Heart left ventricle (tissue), 16 donors: ENCODE measurements around the gene DDRGK1. TPM values are rescaled to one million over a fixed set of nuclear protein-coding genes. Genes with fewer than 3 reads are reported as not detected.

Source experiments
- ATAC-seq, 4 donors: fragments of 200-7000 bp; cut with Tn5 transposase; one replicate each; pipeline ENCODE4 v1.9.1; 2020 to 2022; ENCODE audit warnings: moderate library complexity in 4 of 4, mild to moderate bottlenecking in 3 of 4, moderate number of reproducible peaks in 1 of 4
- DNase-seq, 5 donors: peaks; one replicate each; pipeline ENCODE4 v3.0.0-alpha.2; 2020
- H3K27ac ChIP-seq, 12 donors: fragments of 200-600 bp; sonication (generic) in 4 of 12; one replicate each; pipeline versions ENCODE4 v1.5.0 to v1.8.0; 2016 to 2022; ENCODE audit warnings: mild to moderate bottlenecking in 2 of 12
- H3K27me3 ChIP-seq, 9 donors: fragments of 200-600 bp; sonication (generic) in 2 of 9; one replicate each; pipeline versions ENCODE4 v1.5.1 to v1.8.0; 2016 to 2022; ENCODE audit warnings: mild to moderate bottlenecking in 3 of 9
- H3K36me3 ChIP-seq, 9 donors: fragments of 200-600 bp; sonication (generic) in 2 of 9; one replicate each; pipeline versions ENCODE4 v1.5.0 to v1.8.0; 2018 to 2022; ENCODE audit warnings: mild to moderate bottlenecking in 2 of 9
- H3K4me1 ChIP-seq, 12 donors: fragments of 200-600 bp; sonication (generic) in 4 of 12; one replicate each; pipeline versions ENCODE4 v1.5.0 to v1.8.0; 2016 to 2022; ENCODE audit warnings: mild to moderate bottlenecking in 3 of 12
- H3K4me3 ChIP-seq, 12 donors: fragments of 200-600 bp; sonication (generic) in 4 of 12; one replicate each; pipeline versions ENCODE4 v1.5.0 to v1.8.0; 2017 to 2022; ENCODE audit warnings: mild to moderate bottlenecking in 9 of 12, moderate library complexity in 4 of 12
- H3K9me3 ChIP-seq, 12 donors: fragments of 200-600 bp; sonication (generic) in 4 of 12; one replicate each; pipeline versions ENCODE4 v1.5.0 to v1.8.0; 2016 to 2022; ENCODE audit warnings: mild to moderate bottlenecking in 1 of 12
- POLR2A ChIP-seq, 2 donors: fragments of 450-650 bp; IDR thresholded peaks; one replicate each; pipeline ENCODE4 v1.6.1; 2017; ENCODE audit warnings: antibody characterized with exemption in 2 of 2, mild to moderate bottlenecking in 2 of 2, moderate library complexity in 2 of 2
- WGBS, 4 donors: extraction: QIAGEN DNeasy Blood & Tissue Kit in 2 of 4; methylation state at CpG; one replicate each; pipeline versions ENCODE4 v1.1.5 to v1.1.7; 2013 to 2018; 5-methylcytosine and 5-hydroxymethylcytosine counted together
- intact Hi-C, 10 donors: fragments of 100-400 bp; cut with DNase I; formaldehyde crosslinking; loops; one replicate each; pipeline versions ENCODE4 v1.11.1 to v1.14.2; 2022
- polyA plus RNA-seq, 2 donors: library from polyadenylated mRNA; stranded (reverse); fragments of 200-250 nt; gene quantifications; one replicate each; pipeline ENCODE4 v1.2.3, GENCODE V29; 2013
- total RNA-seq, 9 donors: library from RNA; depleted of rRNA in 2 of 9; stranded (reverse); fragments of >200 nt in 2 of 9; fragmentation: NEBNext Ultra II Directional in 3 of 9; extraction: Animal tissue kit (Norgen Biotek cat#: 25700) in 3 of 9; gene quantifications; one replicate each; pipeline versions ENCODE4 v1.1.0 to v1.2.4, GENCODE V29; 2016 to 2023
- TF ChIP-seq, protein P1 (sequence below), 12 donors: fragments of 200-600 bp; sonication (generic) in 4 of 12; IDR thresholded peaks; one replicate each; pipeline versions ENCODE4 v1.5.0 to v1.8.0; 2018 to 2022; ENCODE audit warnings: antibody characterized with exemption in 12 of 12, mild to moderate bottlenecking in 5 of 12
- donor health status: ischemic (EF 13 %, LVEDD 7.1; RV severe dilation, severe dysfunction).
- donor health status: healthy with polysubstance abuse.
- donor health status: DM: no; HTN: yes; CAD: no.
- donor health status: DM: no; HTN: no; CAD: no.
- donor health status: ischemic (EF 25% LVEDD 6.9; RV normal size, moderate dysfunction).
- donor health status: ischemic (EF 25% LVEDD 5.7; RV mildly dilated, moderate dysfunction).
- donor health status: healthy.
- donor health status: DM: yes; HTN: yes; CAD: no.
- donor health status: ischemic (EF 35%, LVEDD 5.7; RV mildly dilated, moderate dysfunction).
- donor health status: nonischemic (EF 11% LVEDD 7.7; RV severe dilation, severe dysfunction).
- donor health status: DM: yes; HTN: yes; CAD: no.
- donor health status: PGD.
- donor health status: ischemic (EF 29% LVEDD 5.4; RV normal size, mild dysfunction).
- donor health status: nonischemic (EF 23%, LVEDD 6.1; RV moderate dilation, normal function).

The DDRGK1 gene
- total and polyA plus RNA-seq, 11 donors: 25.1 to 78.3 (median 35.5) TPM

- intact Hi-C loops: loop anchor here in 1 of 10 donors (10.0 kb wide), 1 partner anchor 149 kb away; no protein-coding TSS in a partner anchor
- peaks cover 0 to 19% (median 10%) of the 10 kb centered on the region in 12 donors for H3K4me1 ChIP-seq
Observed at GRCh38 chr20:3203315-3204123, 963 bp downstream of the DDRGK1 start.

GRCh38 chr20:3202965-3203314 is 1.5 kb downstream of the DDRGK1 start:
- intact Hi-C loops: loop anchor here in 1 of 10 donors (10.0 kb wide), 1 partner anchor 148 kb away; no protein-coding TSS in a partner anchor
- TF ChIP-seq, protein P1, sequence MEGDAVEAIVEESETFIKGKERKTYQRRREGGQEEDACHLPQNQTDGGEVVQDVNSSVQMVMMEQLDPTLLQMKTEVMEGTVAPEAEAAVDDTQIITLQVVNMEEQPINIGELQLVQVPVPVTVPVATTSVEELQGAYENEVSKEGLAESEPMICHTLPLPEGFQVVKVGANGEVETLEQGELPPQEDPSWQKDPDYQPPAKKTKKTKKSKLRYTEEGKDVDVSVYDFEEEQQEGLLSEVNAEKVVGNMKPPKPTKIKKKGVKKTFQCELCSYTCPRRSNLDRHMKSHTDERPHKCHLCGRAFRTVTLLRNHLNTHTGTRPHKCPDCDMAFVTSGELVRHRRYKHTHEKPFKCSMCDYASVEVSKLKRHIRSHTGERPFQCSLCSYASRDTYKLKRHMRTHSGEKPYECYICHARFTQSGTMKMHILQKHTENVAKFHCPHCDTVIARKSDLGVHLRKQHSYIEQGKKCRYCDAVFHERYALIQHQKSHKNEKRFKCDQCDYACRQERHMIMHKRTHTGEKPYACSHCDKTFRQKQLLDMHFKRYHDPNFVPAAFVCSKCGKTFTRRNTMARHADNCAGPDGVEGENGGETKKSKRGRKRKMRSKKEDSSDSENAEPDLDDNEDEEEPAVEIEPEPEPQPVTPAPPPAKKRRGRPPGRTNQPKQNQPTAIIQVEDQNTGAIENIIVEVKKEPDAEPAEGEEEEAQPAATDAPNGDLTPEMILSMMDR (IDR thresholded peaks at IDR 0.05): no peak
- TF ChIP-seq POLR2A (IDR thresholded peaks at IDR 0.05): no peak
- DNase-seq (no peak), ATAC-seq (no peak)
- Histone ChIP-seq H3K36me3 (peaks cover 0 to 47% (median 33%) of the 10 kb centered on the region in 9 donors), H3K4me3 (peak overlapping the region in 11 of 12 donors; percentile 53 to 97 (median 81)), H3K4me1 (peaks cover 0 to 16% (median 9%) of the 10 kb centered on the region in 12 donors), H3K27me3 (no peaks in the 10 kb centered on the region), H3K9me3 (no peaks in the 10 kb centered on the region), H3K27ac (peak overlapping the region in 6 of 12 donors; percentile 83 to 91 (median 85))
- WGBS, 4 donors: 62 to 71% (median 69%) methylated on average over 6 to 9 of the region's 9 CpGs

More at GRCh38 chr20:3203315-3204123, 963 bp downstream of the DDRGK1 start:
- peak; percentile 8 to 41 (median 14) for ATAC-seq
- H3K27me3 ChIP-seq: no peaks in the 10 kb centered on the region
- TF ChIP-seq POLR2A (IDR thresholded peaks at IDR 0.05): no peak
- TF ChIP-seq, protein P1 (IDR thresholded peaks at IDR 0.05): no peak
- peaks cover 0 to 41% (median 27%) of the 10 kb centered on the region in 9 donors for H3K36me3 ChIP-seq
- peak overlapping the region; percentile 53 to 97 (median 81) for H3K4me3 ChIP-seq
- peak overlapping the region; percentile 77 to 91 (median 85) for H3K27ac ChIP-seq
- H3K9me3 ChIP-seq: no peaks in the 10 kb centered on the region
- no peak for DNase-seq
- 15 to 23% (median 17%) methylated on average over 25 to 31 of the region's 31 CpGs for WGBS, 4 donors

DNA sequence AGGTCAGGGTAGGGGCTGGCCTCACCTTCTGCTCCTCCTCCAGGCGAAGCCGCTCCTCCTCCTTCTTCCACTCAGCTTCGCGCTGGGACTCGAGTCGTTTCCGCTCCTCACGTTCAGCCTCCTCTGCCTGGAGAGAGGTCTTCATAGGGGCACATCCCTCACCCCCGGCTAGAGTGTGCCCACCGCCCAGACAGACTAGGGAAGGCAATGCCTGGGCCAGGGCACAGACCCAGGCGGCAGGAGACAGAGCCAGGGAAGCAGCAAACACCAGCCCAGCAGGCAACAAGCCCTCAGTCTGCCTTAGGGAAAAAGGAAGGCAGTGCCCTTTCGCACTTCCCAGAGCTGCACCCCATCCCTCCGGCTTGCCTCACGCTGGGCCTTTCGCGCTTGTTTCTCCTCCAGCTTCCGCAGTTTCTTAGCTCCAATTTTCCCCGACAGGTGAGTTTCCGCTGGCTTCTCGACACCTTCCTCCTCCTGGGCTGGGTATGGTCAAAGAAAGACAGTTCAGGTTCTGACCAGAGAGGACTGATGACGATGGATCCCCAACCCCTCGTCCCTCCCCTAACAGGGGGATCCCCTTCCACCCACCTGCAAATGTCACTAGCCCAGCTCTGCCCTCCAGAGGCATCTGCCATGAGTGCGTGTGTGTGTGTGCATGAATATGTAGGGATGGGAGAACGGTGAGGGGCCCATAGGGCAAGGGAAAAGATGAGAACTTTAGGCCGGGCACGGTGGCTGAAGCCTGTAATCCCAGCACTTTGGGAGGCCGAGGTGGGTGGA is 4.3 kb downstream of the DDRGK1 start:
- TF ChIP-seq, protein P1 (IDR thresholded peaks at IDR 0.05): no peak
- no peak for TF ChIP-seq POLR2A (IDR thresholded peaks at IDR 0.05)
- DNase-seq (no peak), ATAC-seq (no peak)
- 90 to 93% (median 93%) methylated on average over 27 of the region's 27 CpGs for WGBS, 4 donors
- Histone ChIP-seq H3K27me3 (no peaks in the 10 kb centered on the region), H3K9me3 (no peaks in the 10 kb centered on the region), H3K4me1 (peaks cover 0 to 16% (median 9%) of the 10 kb centered on the region in 12 donors), H3K27ac (no peak overlapping the region), H3K36me3 (peaks cover 0 to 74% (median 53%) of the 10 kb centered on the region in 9 donors), H3K4me3 (no peak overlapping the region)
- intact Hi-C loops: loop anchor here in 1 of 10 donors (10.0 kb wide), 1 partner anchor 145 kb away; no protein-coding TSS in a partner anchor

- Histone ChIP-seq H3K4me3 (no peak overlapping the region), H3K27ac (no peak overlapping the region), H3K36me3 (peaks cover 3 to 84% (median 62%) of the 10 kb centered on the region in 9 donors), H3K9me3 (no peaks in the 10 kb centered on the region), H3K27me3 (no peaks in the 10 kb centered on the region), H3K4me1 (peaks cover 0 to 14% (median 9%) of the 10 kb centered on the region in 12 donors)
- TF ChIP-seq, protein P1 (IDR thresholded peaks at IDR 0.05): no peak
- TF ChIP-seq POLR2A (IDR thresholded peaks at IDR 0.05): no peak
- intact Hi-C loops: no loop called here
- 48 to 67% (median 55%) methylated on average over 2 of the region's 2 CpGs for WGBS, 4 donors
- DNase-seq (no peak), ATAC-seq (no peak)
Observed at GRCh38 chr20:3199206-3199605, 5.3 kb downstream of the DDRGK1 start.
